K562 (cell line): Measurements from ENCODE around the gene SOX6. TPM values are rescaled to one million over a fixed set of nuclear protein-coding genes. Genes with fewer than 3 reads are reported as not detected.

Source experiments
- ATAC-seq: fragments of 200-7000 bp; cut with Tn5 transposase; 3 replicates; pipeline ENCODE4 v1.9.1; 2020; ENCODE audit warnings: moderate library complexity
- BruUV-seq: library from RNA; stranded (reverse); fragments of 400-500 nt; replicated peaks from 2 replicates; lab custom pipeline; 2021; lab: Mats Ljungman, UMichigan
- CTCF ChIA-PET: fragments of 300-600 bp; formaldehyde crosslinking; extraction: SDS; loops from one replicate; lab custom pipeline; 2021; ENCODE audit warnings: low intra/inter-chr PET ratio; lab: Yijun Ruan, JAX
- POLR2A ChIA-PET: fragments of 300-600, 350-650 bp; sonication (Branson Sonifier 250); formaldehyde crosslinking; extraction: SDS; loops from one replicate; lab custom pipeline; 2021; ENCODE audit warnings: antibody characterized with exemption, inconsistent platforms; lab: Yijun Ruan, JAX
- DNase-seq, 4 experiments: peaks; one replicate each; pipeline versions ENCODE4 v3.0.0 to v3.0.0-alpha.2; 2011 to 2018; ENCODE audit warnings: low spot score in 3 of 4, mixed read lengths in 3 of 4; ENCODE audit errors: extremely low read depth in 1 of 4
- FAIRE-seq: peaks from 2 replicates; lab custom pipeline; 2011; peaks lifted over from hg19 to GRCh38; lab: Jason Lieb, UNC
- H2AFZ ChIP-seq: 2 replicates; pipeline ENCODE4 v1.6.0; 2011; ENCODE audit warnings: low read depth, low read length, control low read depth, inconsistent platforms
- H3K27ac ChIP-seq: fragments of 200-600 bp; 3 replicates; pipeline ENCODE4 v1.8.0; 2011; ENCODE audit warnings: low read depth, mild to moderate bottlenecking, control low read depth, inconsistent platforms, low read length, moderate library complexity, mixed read lengths; ENCODE audit errors: extremely low read depth
- H3K27me3 ChIP-seq, 2 experiments: fragments of 300-600 bp in 1 of 2; 2 replicates in 1 of 2; 3 replicates in 1 of 2; pipeline versions ENCODE4 v1.6.0 to v1.8.0; 2011; ENCODE audit warnings: inconsistent platforms in 2 of 2, low read length in 2 of 2, mild to moderate bottlenecking in 1 of 2, mixed read lengths in 1 of 2, moderate library complexity in 1 of 2; ENCODE audit not compliant: control insufficient read depth in 2 of 2, insufficient read depth in 2 of 2
- H3K36me3 ChIP-seq: fragments of 300-600 bp; 3 replicates; pipeline ENCODE4 v1.8.0; 2011; ENCODE audit warnings: mild to moderate bottlenecking, low read length, inconsistent platforms; ENCODE audit not compliant: control insufficient read depth, insufficient read depth
- H3K4me1 ChIP-seq, 2 experiments: fragments of 200-600 bp in 1 of 2; replicated peaks in 1 of 2; 2 replicates in 1 of 2; 3 replicates in 1 of 2; pipeline versions ENCODE4 v1.5.1 to v1.8.0; 2011; ENCODE audit warnings: inconsistent platforms in 2 of 2, low read length in 2 of 2, mild to moderate bottlenecking in 1 of 2, mixed read lengths in 1 of 2, moderate library complexity in 1 of 2; ENCODE audit not compliant: control insufficient read depth in 2 of 2, insufficient read depth in 2 of 2
- H3K4me2 ChIP-seq: 2 replicates; pipeline ENCODE4 v1.6.1; 2011; ENCODE audit warnings: low read length, control low read depth, inconsistent platforms, mixed read lengths; ENCODE audit not compliant: insufficient read depth
- H3K4me3 ChIP-seq: fragments of 200-600 bp; sonication (generic), shearing (Covaris generic); 2 replicates; pipeline ENCODE4 v1.5.1; 2016; ENCODE audit warnings: control low read depth, inconsistent platforms
- H3K79me2 ChIP-seq: fragments of 200-600 bp; 3 replicates; pipeline ENCODE4 v1.8.0; 2011; ENCODE audit warnings: low read length, inconsistent platforms; ENCODE audit not compliant: control insufficient read depth, insufficient read depth
- H3K9ac ChIP-seq, 2 experiments: 2 replicates each; pipeline versions ENCODE4 v1.6.0 to v1.6.1; 2011; ENCODE audit warnings: low read depth in 2 of 2, low read length in 2 of 2, control low read depth in 1 of 2, inconsistent platforms in 1 of 2, mild to moderate bottlenecking in 1 of 2, mixed read lengths in 1 of 2; ENCODE audit not compliant: insufficient read depth in 1 of 2
- H3K9me1 ChIP-seq: one replicate; pipeline ENCODE4 v1.6.0; 2011; ENCODE audit warnings: inconsistent platforms, mild to moderate bottlenecking, low read length, moderate library complexity; ENCODE audit not compliant: control insufficient read depth, insufficient read depth
- H3K9me3 ChIP-seq: replicated peaks from 2 replicates; pipeline ENCODE4 v1.5.1; 2011; ENCODE audit warnings: low read depth, low read length, inconsistent platforms; ENCODE audit not compliant: control insufficient read depth, insufficient read depth
- H4K20me1 ChIP-seq: replicated peaks from 2 replicates; pipeline ENCODE4 v1.6.1; 2011; ENCODE audit warnings: low read length, inconsistent platforms, mixed read lengths; ENCODE audit not compliant: control insufficient read depth, insufficient read depth
- PREB ChIP-seq: sonication (generic); formaldehyde crosslinking; IDR thresholded peaks from 2 replicates; pipeline ENCODE4 v1.8.1; 2023; ENCODE audit warnings: mild to moderate bottlenecking, missing genetic modification reagents
- USF1 ChIP-seq: sonication (generic); formaldehyde crosslinking; IDR thresholded peaks from 2 replicates; pipeline ENCODE4 v1.9.0; 2022; ENCODE audit warnings: mild to moderate bottlenecking, missing genetic modification reagents
- USF2 ChIP-seq: sonication (generic); formaldehyde crosslinking; IDR thresholded peaks from 2 replicates; pipeline ENCODE4 v1.5.0; 2020; ENCODE audit warnings: missing genetic modification reagents
- WGBS: fragments of 100-300 bp; shearing (Covaris generic); methylation state at CpG from one replicate; pipeline ENCODE4 v1.1.6; 2016; ENCODE audit warnings: low coverage, mixed read lengths; ENCODE audit not compliant: insufficient coverage; ENCODE audit errors: missing lambda C conversion rate; 5-methylcytosine and 5-hydroxymethylcytosine counted together
- in situ Hi-C: fragments of 300-500 bp; cut with MboI; formaldehyde crosslinking; loops from 4 replicates; pipeline ENCODE4 v1.15.0; 2018; ENCODE audit warnings: inconsistent platforms, mixed read lengths
- intact Hi-C: fragments of 100-400 bp; cut with micrococcal nuclease; formaldehyde crosslinking; loops from 2 replicates; pipeline ENCODE4 v1.14.2; 2022
- polyA plus RNA-seq, 8 experiments: library from polyadenylated mRNA; depleted of rRNA in 4 of 8; stranded (reverse) in 5 of 8; unstranded in 3 of 8; fragments of >200 nt; fragmentation: Nextera tagmentation in 2 of 8; fragmentation: Illumina TruSeq in 1 of 8; extraction: Ambion mirVana in 2 of 8; extraction: Trizol in 1 of 8; gene quantifications; 2 replicates each; pipeline versions ENCODE4 v1.2.1 to v1.2.3, GENCODE V29; 2011 to 2014; ENCODE audit warnings: inconsistent platforms in 1 of 8, missing spikeins in 1 of 8
- total RNA-seq, 7 experiments: library from RNA; depleted of rRNA in 6 of 7; stranded (reverse); fragments of >200 nt in 6 of 7; fragmentation: Illumina TruSeq in 2 of 7; extraction: Trizol in 2 of 7; gene quantifications; 2 replicates each; pipeline versions ENCODE4 v1.2.1 to v1.2.3, GENCODE V29; 2011 to 2021; ENCODE audit warnings: low replicate concordance in 1 of 7

The SOX6 gene
- total and polyA plus RNA-seq, 9 of the 15 experiments (the other 6 are each of a cell fraction or from before 2014, with no cell fraction given): 0.89 to 8.7 (median 5.7) TPM

- ATAC-seq (no peak), DNase-seq (peak in 1 of 4 experiments; percentile 19), FAIRE-seq (no peak)
- no peak overlapping the region for H3K27ac ChIP-seq
- H4K20me1 ChIP-seq: no peaks in the 10 kb centered on the region
- WGBS: 2% methylated on average over 5 of the region's 5 CpGs
- intact Hi-C loops (no loop called here), in situ Hi-C loops (no loop called here)
- no peaks in the 10 kb centered on the region for H3K79me2 ChIP-seq
- H3K4me3 ChIP-seq: no peak overlapping the region
- CTCF ChIA-PET: no interaction called here
- no TSS peak for BruUV-seq
- H3K4me2 ChIP-seq: no peak overlapping the region
- H3K4me1 ChIP-seq: no peaks in the 10 kb centered on the region
- H3K9ac ChIP-seq: no peak overlapping the region
- H3K27me3 ChIP-seq: peaks cover 0 to 13% of the 10 kb centered on the region in 2 experiments; a peak in 2 of 5 replicates
- H3K9me1 ChIP-seq: no peaks in the 10 kb centered on the region
- POLR2A ChIA-PET: no interaction called here
- TF ChIP-seq USF2 (CRISPR knock-in tag) (peak; percentile 73), USF1 (CRISPR knock-in tag) (peak; percentile 51; the same call in 1 of the 2 replicates), PREB (CRISPR knock-in tag) (no peak)
- H3K36me3 ChIP-seq: no peaks in the 10 kb centered on the region
- H3K9me3 ChIP-seq: no peaks in the 10 kb centered on the region
- H2AFZ ChIP-seq: no peak overlapping the region
Observed at GRCh38 chr11:15927196-15927863, 429.0 kb downstream of the SOX6 start.
